ENCODE measurements around the gene IRF1. TPM values are rescaled to one million over a fixed set of nuclear protein-coding genes. Genes with fewer than 3 reads are reported as not detected.

The IRF1 gene
- total and polyA plus RNA-seq, 2 of the 4 experiments (the other 2 are of a cell fraction) = 11.1 to 18.9 TPM

GRCh38 chr5:132458651-132459030 lies 31.9 kb downstream of the IRF1 start:
- Histone ChIP-seq H3K9me3 (ENCODE audit: control insufficient read depth, insufficient read depth, low read length) (no peaks in the 10 kb centered on the region), H3K14ac (replicated peaks; ENCODE audit: low read depth, low read length) (peak overlapping the region; percentile 8; the same call in 1 of the 2 replicates), H3K4ac (ENCODE audit: low read depth, low read length) (peak overlapping the region; percentile 97; the same call in 1 of the 2 replicates), H3K27ac (ENCODE audit: insufficient read depth, low read length) (peak overlapping the region; percentile 81), H4K91ac (ENCODE audit: insufficient read depth, low read depth, low read length) (peak overlapping the region; percentile 94), H2AK9ac (replicated peaks; ENCODE audit: low read depth, low read length, poor library complexity) (no peak overlapping the region), H3K27me3 (ENCODE audit: control insufficient read depth, insufficient read depth, low read length) (no peaks in the 10 kb centered on the region), H3K18ac (ENCODE audit: low read depth, low read length) (peak overlapping the region; percentile 12), H3K79me1 (ENCODE audit: low read depth in 1 of 2, low read length in 2 of 2) (peaks cover 0 to 33% of the 10 kb centered on the region in 2 experiments; a peak in 2 of 4 replicates), H2BK120ac (ENCODE audit: low read depth, low read length) (peak overlapping the region; percentile 94), H3K4me1 (ENCODE audit: control insufficient read depth, insufficient read depth, low read length) (peaks cover 29% of the 10 kb centered on the region), H3K56ac (ENCODE audit: extremely low read depth, insufficient read depth, low read length) (peak overlapping the region; percentile 44; the same call in 1 of the 2 replicates), H2AFZ (replicated peaks; ENCODE audit: low read length, poor library complexity) (no peak overlapping the region), H2AK5ac (ENCODE audit: low read depth, low read length) (peak overlapping the region; percentile 98), H3K9ac (ENCODE audit: low read depth, low read length) (no peak overlapping the region), H2BK5ac (ENCODE audit: low read depth, low read length, poor library complexity, severe bottlenecking) (peak overlapping the region; percentile 59), H2BK15ac (ENCODE audit: low read depth, low read length) (peak overlapping the region; percentile 48; the same call in 1 of the 3 replicates), H4K20me1 (ENCODE audit: insufficient read depth, low read length) (no peaks in the 10 kb centered on the region), H3K4me2 (ENCODE audit: low read depth, low read length) (peak overlapping the region; percentile 56; the same call in 1 of the 2 replicates), H3K9me1 (ENCODE audit: insufficient read depth, low read length) (peaks cover 36% of the 10 kb centered on the region), H2BK20ac (ENCODE audit: low read depth, low read length) (peak overlapping the region; percentile 91; the same call in 1 of the 2 replicates), H3K23ac (ENCODE audit: low read depth, low read length) (peak overlapping the region; percentile 76; the same call in 1 of the 2 replicates), H3K36me3 (ENCODE audit: control insufficient read depth, insufficient read depth, low read length) (peaks cover 1% of the 10 kb centered on the region; the same call in 1 of the 2 replicates), H4K5ac (ENCODE audit: low read depth, low read length) (peak overlapping the region; percentile 45; the same call in 1 of the 2 replicates), H3K4me3 (ENCODE audit: insufficient read depth, low read depth, low read length) (no peak overlapping the region), H4K8ac (ENCODE audit: low read depth in 2 of 2, low read length in 2 of 2) (peak overlapping the region in 1 of 2 experiments; percentile 62; a peak in 3 of 4 replicates)
- no CpG with 5 or more reads among the region's 1 CpG for WGBS, 2 experiments (ENCODE audit: extremely low coverage in 2 of 2, insufficient read length in 1 of 2)
- DNase-seq = peak; percentile 75
- POLR2A ChIA-PET (ENCODE audit: unreplicated experiment) = interaction anchor here (0.6 kb wide), 1 partner anchor 189 kb away, joined by 8 read pairs; no protein-coding TSS in a partner anchor
- CTCF ChIA-PET = interaction anchor here (0.8 to 2.3 kb wide), 4 partner anchors 8 to 31 kb away, joined by 3 to 8 read pairs (median 4); no protein-coding TSS in a partner anchor
- BruUV-seq (replicated peaks) = no TSS peak
- intact Hi-C loops (cut with micrococcal nuclease) = loop anchor here (5.0 kb wide), 1 partner anchor 36 kb away; no protein-coding TSS in a partner anchor
- dilution Hi-C loops (cut with HindIII; ENCODE audit: low sequenced_read_pairs, unreplicated experiment) = no loop called here
- in situ Hi-C loops (cut with MboI; ENCODE audit: low sequenced_read_pairs) = no loop called here
- peak; percentile 47 for ATAC-seq (ENCODE audit: low read depth)
- 0 out of 2 replicates have a peak, but pooled peaks have one; percentile 18 for TF ChIP-seq MAFK (IDR thresholded peaks at IDR 0.05; ENCODE audit: low read depth, low read length)
- no peak for TF ChIP-seq NFE2L2 (IDR thresholded peaks at IDR 0.05; ENCODE audit: low read depth, low read length)
- TF ChIP-seq FOS (IDR thresholded peaks at IDR 0.05; ENCODE audit: low read depth, low read length) = peak; percentile 50; the same call in 1 of the 2 replicates
- peak; percentile 48 for TF ChIP-seq CEBPB (IDR thresholded peaks at IDR 0.05; ENCODE audit: low read depth, low read length)
- no peak for TF ChIP-seq SMC3 (IDR thresholded peaks at IDR 0.05; ENCODE audit: low read depth, low read length)
